HepG2 (cell line): ENCODE results near the gene ULK4. TPM values are rescaled to one million over a fixed set of nuclear protein-coding genes. Genes with fewer than 3 reads are reported as not detected.
A peak's percentile ranks its signal among the peaks of the same experiment; 100 is the strongest.

Experiments used
- AHR ChIP-seq: IDR thresholded peaks from 2 replicates; pipeline ENCODE4 v1.6.1; 2018; ENCODE audit warnings: missing genetic modification reagents, missing compliant biosample characterization
- CCDC6 ChIP-seq: sonication (generic); formaldehyde crosslinking; IDR thresholded peaks from 2 replicates; pipeline ENCODE4 v1.8.1; 2022; ENCODE audit warnings: mild to moderate bottlenecking, missing genetic modification reagents, moderate library complexity
- E2F5 ChIP-seq: sonication (generic); formaldehyde crosslinking; conservative IDR thresholded peaks from 2 replicates; pipeline ENCODE4 v1.4.0; 2020; ENCODE audit warnings: missing genetic modification reagents
- GABPB1 ChIP-seq: IDR thresholded peaks from 2 replicates; pipeline ENCODE4 v1.6.1; 2016; ENCODE audit warnings: mild to moderate bottlenecking, missing genetic modification reagents, moderate library complexity, missing compliant biosample characterization
- GATAD2A ChIP-seq: IDR thresholded peaks from 2 replicates; pipeline ENCODE4 v1.6.1; 2016
- HIVEP1 ChIP-seq: sonication (generic); formaldehyde crosslinking; IDR thresholded peaks from 2 replicates; pipeline ENCODE4 v1.4.0; 2020; ENCODE audit warnings: mild to moderate bottlenecking, missing genetic modification reagents
- HNRNPK ChIP-seq: fragments of 200-400 bp; formaldehyde crosslinking; IDR thresholded peaks from 2 replicates; pipeline ENCODE4 v1.6.1; 2018; ENCODE audit warnings: low read length, low read depth, moderate library complexity, mild to moderate bottlenecking; ENCODE audit not compliant: poor library complexity, severe bottlenecking
- IKZF1 ChIP-seq: fragments of 450-650 bp; IDR thresholded peaks from 2 replicates; pipeline ENCODE4 v1.7.1; 2016
- ISL2 ChIP-seq: sonication (generic); formaldehyde crosslinking; IDR thresholded peaks from 2 replicates; pipeline ENCODE4 v1.5.0; 2020; ENCODE audit warnings: missing genetic modification reagents
- KDM5B ChIP-seq: sonication (generic); formaldehyde crosslinking; IDR thresholded peaks from 2 replicates; pipeline ENCODE4 v1.4.0; 2020; ENCODE audit warnings: missing genetic modification reagents, mild to moderate bottlenecking, borderline replicate concordance
- KLF6 ChIP-seq: IDR thresholded peaks from 2 replicates; pipeline ENCODE4 v1.8.0; 2016; ENCODE audit warnings: missing biosample characterization, missing genetic modification reagents
- NFYC ChIP-seq: IDR thresholded peaks from 2 replicates; pipeline ENCODE4 v1.6.1; 2016; ENCODE audit warnings: missing genetic modification reagents, missing compliant biosample characterization
- NRL ChIP-seq: sonication (generic); formaldehyde crosslinking; IDR thresholded peaks from 2 replicates; pipeline ENCODE4 v1.5.0; 2020; ENCODE audit warnings: missing genetic modification reagents, mild to moderate bottlenecking, moderate library complexity, borderline replicate concordance
- PHF8 ChIP-seq: sonication (generic); formaldehyde crosslinking; IDR thresholded peaks from 2 replicates; pipeline ENCODE4 v1.5.0; 2020; ENCODE audit warnings: missing genetic modification reagents
- SAP130 ChIP-seq: IDR thresholded peaks from 2 replicates; pipeline ENCODE4 v1.6.1; 2016; ENCODE audit warnings: low read depth
- TCF7L2 ChIP-seq: IDR thresholded peaks from 2 replicates; pipeline ENCODE4 v1.6.1; 2011; ENCODE audit warnings: mild to moderate bottlenecking, low read depth, low read length, moderate library complexity
- U2AF1 ChIP-seq: fragments of 200-400 bp; formaldehyde crosslinking; optimal IDR thresholded peaks from 2 replicates; pipeline ENCODE3; 2017; ENCODE audit warnings: mild to moderate bottlenecking, low read depth, low read length
- ZBTB46 ChIP-seq: sonication (generic); formaldehyde crosslinking; IDR thresholded peaks from 2 replicates; pipeline ENCODE4 v1.4.0; 2020; ENCODE audit warnings: mild to moderate bottlenecking, missing genetic modification reagents, borderline replicate concordance
- ZBTB7B ChIP-seq: sonication (generic); formaldehyde crosslinking; IDR thresholded peaks from 2 replicates; pipeline ENCODE4 v1.4.0; 2020; ENCODE audit warnings: missing genetic modification reagents
- ZC3H4 ChIP-seq: sonication (generic); formaldehyde crosslinking; IDR thresholded peaks from 2 replicates; pipeline ENCODE4 v1.4.0; 2020; ENCODE audit warnings: missing genetic modification reagents, borderline replicate concordance
- ZNF10 ChIP-seq: sonication (generic); formaldehyde crosslinking; IDR thresholded peaks from 2 replicates; pipeline ENCODE4 v1.4.0; 2020; ENCODE audit warnings: mild to moderate bottlenecking, low read depth, missing genetic modification reagents, borderline replicate concordance
- ZNF12 ChIP-seq: sonication (generic); formaldehyde crosslinking; IDR thresholded peaks from 2 replicates; pipeline ENCODE4 v1.5.0; 2020; ENCODE audit warnings: missing genetic modification reagents
- ZNF224 ChIP-seq: sonication (generic); formaldehyde crosslinking; IDR thresholded peaks from 2 replicates; pipeline ENCODE4 v1.5.0; 2020; ENCODE audit warnings: mild to moderate bottlenecking, missing genetic modification reagents
- ZNF260 ChIP-seq: sonication (generic); formaldehyde crosslinking; IDR thresholded peaks from 2 replicates; pipeline ENCODE4 v1.4.0; 2020; ENCODE audit warnings: missing genetic modification reagents, low read depth, mild to moderate bottlenecking, borderline replicate concordance
- ZNF33B ChIP-seq: sonication (generic); formaldehyde crosslinking; IDR thresholded peaks from 2 replicates; pipeline ENCODE4 v1.5.1; 2020; ENCODE audit warnings: mild to moderate bottlenecking, missing genetic modification reagents
- ZNF615 ChIP-seq: sonication (generic); formaldehyde crosslinking; IDR thresholded peaks from 2 replicates; pipeline ENCODE4 v1.5.0; 2020; ENCODE audit warnings: mild to moderate bottlenecking, missing genetic modification reagents, borderline replicate concordance
- ZNF672 ChIP-seq: sonication (generic); formaldehyde crosslinking; IDR thresholded peaks from 2 replicates; pipeline ENCODE4 v1.8.1; 2022; ENCODE audit warnings: missing genetic modification reagents
- ZNF850 ChIP-seq: sonication (generic); formaldehyde crosslinking; conservative IDR thresholded peaks from 2 replicates; pipeline ENCODE4 v1.9.0; 2021; ENCODE audit warnings: mild to moderate bottlenecking, missing genetic modification reagents
- polyA plus RNA-seq, 8 experiments: library from polyadenylated mRNA; depleted of rRNA in 3 of 8; stranded (reverse) in 7 of 8; unstranded in 1 of 8; fragments of >200 nt; fragmentation: Illumina TruSeq in 4 of 8; extraction: Trizol in 4 of 8; gene quantifications; 2 replicates each; pipeline versions ENCODE4 v1.2.1 to v1.2.3, GENCODE V29; 2011 to 2016; ENCODE audit warnings: low read depth in 4 of 8, missing spikeins in 1 of 8, mixed read lengths in 1 of 8; ENCODE audit not compliant: insufficient read depth in 1 of 8
- total RNA-seq, 5 experiments: library from RNA; depleted of rRNA; stranded (reverse); fragments of >200 nt; fragmentation: Illumina TruSeq; extraction: Trizol; gene quantifications; 2 replicates each; pipeline ENCODE4 v1.2.3, GENCODE V29; 2016; ENCODE audit warnings: low read depth in 1 of 5
- TF ChIP-seq, protein P1 (sequence below): sonication (generic); formaldehyde crosslinking; IDR thresholded peaks from 2 replicates; pipeline ENCODE4 v1.8.0; 2022; ENCODE audit warnings: missing genetic modification reagents, mild to moderate bottlenecking, borderline replicate concordance

ULK4 gene
- total and polyA plus RNA-seq, 2 of the 13 experiments (the other 11 are each of a cell fraction or from before 2014, with no cell fraction given), result 6.7 to 11.8 TPM

DNA sequence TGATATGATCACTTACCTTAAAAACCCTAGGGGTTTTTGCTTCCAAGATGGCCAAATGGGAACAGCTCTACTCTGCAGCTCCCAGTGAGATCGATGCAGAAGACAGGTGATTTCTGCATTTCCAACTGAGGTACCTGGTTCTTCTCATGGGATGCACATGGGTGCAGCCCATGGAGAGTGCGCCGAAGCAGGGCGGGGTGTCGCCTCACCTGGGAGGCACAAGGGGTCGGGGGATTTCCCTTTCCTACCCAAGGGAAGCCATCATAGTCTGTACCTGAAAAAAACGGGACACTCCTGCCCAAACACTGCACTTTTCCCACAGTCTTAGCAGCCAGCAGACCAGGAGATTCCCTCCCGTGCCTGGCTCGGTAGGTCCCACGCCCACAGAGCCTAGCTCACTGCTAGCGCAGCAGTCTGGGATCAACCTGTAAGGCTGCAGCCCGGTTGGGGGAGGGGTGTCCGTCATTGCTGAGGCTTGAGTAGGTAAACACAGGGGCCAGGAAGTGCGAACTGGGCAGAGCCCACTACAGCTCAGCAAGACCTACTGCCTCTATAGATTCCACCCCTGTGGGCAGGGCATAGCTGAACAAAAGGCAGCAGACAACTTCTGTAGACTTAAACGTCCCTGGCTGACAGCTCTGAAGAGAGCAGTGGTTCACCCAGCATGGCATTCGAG is 684.0 kb downstream of the ULK4 start (continued):
- TF ChIP-seq KLF6, result no peak
- TF ChIP-seq SAP130 (CRISPR knock-in tag), result peak; percentile 75
- no peak for TF ChIP-seq ZNF615 (CRISPR knock-in tag)
- no peak for TF ChIP-seq AHR (CRISPR knock-in tag)
- no peak for TF ChIP-seq KDM5B (CRISPR knock-in tag)
- no peak for TF ChIP-seq ISL2 (CRISPR knock-in tag)
- TF ChIP-seq HNRNPK, result no peak
- TF ChIP-seq NRL, result peak; percentile 53; the same call in 1 of the 2 replicates
- TF ChIP-seq ZNF10 (CRISPR knock-in tag), result no peak
- no peak for TF ChIP-seq ZC3H4 (CRISPR knock-in tag)
- no peak for TF ChIP-seq U2AF1
- no peak for TF ChIP-seq E2F5 (CRISPR knock-in tag)
- no peak for TF ChIP-seq CCDC6
- TF ChIP-seq GABPB1 (CRISPR knock-in tag), result peak; percentile 43
- TF ChIP-seq, protein P1, sequence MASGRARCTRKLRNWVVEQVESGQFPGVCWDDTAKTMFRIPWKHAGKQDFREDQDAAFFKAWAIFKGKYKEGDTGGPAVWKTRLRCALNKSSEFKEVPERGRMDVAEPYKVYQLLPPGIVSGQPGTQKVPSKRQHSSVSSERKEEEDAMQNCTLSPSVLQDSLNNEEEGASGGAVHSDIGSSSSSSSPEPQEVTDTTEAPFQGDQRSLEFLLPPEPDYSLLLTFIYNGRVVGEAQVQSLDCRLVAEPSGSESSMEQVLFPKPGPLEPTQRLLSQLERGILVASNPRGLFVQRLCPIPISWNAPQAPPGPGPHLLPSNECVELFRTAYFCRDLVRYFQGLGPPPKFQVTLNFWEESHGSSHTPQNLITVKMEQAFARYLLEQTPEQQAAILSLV (CRISPR knock-in tag), result peak; percentile 51; the same call in 1 of the 2 replicates
- no peak for TF ChIP-seq ZBTB46 (CRISPR knock-in tag)
- TF ChIP-seq HIVEP1, result no peak
- no peak for TF ChIP-seq ZNF12
- no peak for TF ChIP-seq ZNF672 (CRISPR knock-in tag)
- TF ChIP-seq TCF7L2, result no peak
- no peak for TF ChIP-seq NFYC (CRISPR knock-in tag)
- no peak for TF ChIP-seq IKZF1
- TF ChIP-seq ZBTB7B, result peak; percentile 77
- no peak for TF ChIP-seq ZNF260 (CRISPR knock-in tag)
- TF ChIP-seq ZNF224, result no peak
- TF ChIP-seq GATAD2A (CRISPR knock-in tag), result peak; percentile 70; the same call in 1 of the 2 replicates
- TF ChIP-seq PHF8, result 0 out of 2 replicates have a peak, but pooled peaks have one; percentile 35
- TF ChIP-seq ZNF850, result no peak
- no peak for TF ChIP-seq ZNF33B (CRISPR knock-in tag)
